Measurements from ENCODE around the gene OR52I2.

- no peak for TF ChIP-seq CTCF (IDR thresholded peaks at IDR 0.05)
- no peak for TF ChIP-seq EZH2 (IDR thresholded peaks at IDR 0.05; ENCODE audit: borderline replicate concordance, insufficient read depth, low read depth, low read length, poor library complexity, severe bottlenecking)
These were observed at the start of gene OR52I2 for GRCh38 chr11:4581443-4581842.
